Measurements from ENCODE around the gene DMRTC2. TPM values are rescaled to one million over a fixed set of nuclear protein-coding genes. Genes with fewer than 3 reads are reported as not detected.

Gene DMRTC2
- total and polyA plus RNA-seq, 2 of the 13 experiments (the other 11 are each of a cell fraction or from before 2014, with no cell fraction given): not detected

GRCh38 chr19:41859618-41860418, 15.0 kb downstream of the DMRTC2 start, which contains the start of gene RPS19 (continued):
- peak; percentile 53 for TF ChIP-seq PAXIP1 (CRISPR knock-in tag; conservative IDR thresholded peaks at IDR 0.05)
- TF ChIP-seq, protein P1, sequence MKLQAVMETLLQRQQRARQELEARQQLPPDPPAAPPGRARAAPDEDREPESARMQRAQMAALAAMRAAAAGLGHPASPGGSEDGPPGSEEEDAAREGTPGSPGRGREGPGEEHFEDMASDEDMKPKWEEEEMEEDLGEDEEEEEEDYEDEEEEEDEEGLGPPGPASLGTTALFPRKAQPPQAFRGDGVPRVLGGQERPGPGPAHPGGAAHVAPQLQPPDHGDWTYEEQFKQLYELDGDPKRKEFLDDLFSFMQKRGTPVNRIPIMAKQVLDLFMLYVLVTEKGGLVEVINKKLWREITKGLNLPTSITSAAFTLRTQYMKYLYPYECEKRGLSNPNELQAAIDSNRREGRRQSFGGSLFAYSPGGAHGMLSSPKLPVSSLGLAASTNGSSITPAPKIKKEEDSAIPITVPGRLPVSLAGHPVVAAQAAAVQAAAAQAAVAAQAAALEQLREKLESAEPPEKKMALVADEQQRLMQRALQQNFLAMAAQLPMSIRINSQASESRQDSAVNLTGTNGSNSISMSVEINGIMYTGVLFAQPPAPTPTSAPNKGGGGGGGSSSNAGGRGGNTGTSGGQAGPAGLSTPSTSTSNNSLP (IDR thresholded peaks at IDR 0.05; ENCODE audit: low read depth, low read length): peak; percentile 41; the same call in 1 of the 2 replicates
- no peak for TF ChIP-seq ZNF782 (CRISPR knock-in tag; IDR thresholded peaks at IDR 0.05; ENCODE audit: borderline replicate concordance)
- TF ChIP-seq E2F1 (CRISPR knock-in tag; IDR thresholded peaks at IDR 0.05): peak; percentile 33; the same call in 1 of the 2 replicates
- peak; percentile 83 for TF ChIP-seq ZNF639 (CRISPR knock-in tag; conservative IDR thresholded peaks at IDR 0.05)
- no peak for TF ChIP-seq ZNF646 (CRISPR knock-in tag; IDR thresholded peaks at IDR 0.05)
- peak; percentile 85 for TF ChIP-seq GABPA (IDR thresholded peaks at IDR 0.05; ENCODE audit: low read depth, low read length)
- TF ChIP-seq GABPA (CRISPR knock-in tag; IDR thresholded peaks at IDR 0.05; ENCODE audit: low read depth): peak; percentile 97
- TF ChIP-seq NFKB2 (CRISPR knock-in tag; IDR thresholded peaks at IDR 0.05; ENCODE audit: borderline replicate concordance): no peak; the same call in 1 of the 2 replicates
- TF ChIP-seq ZNF570 (CRISPR knock-in tag; IDR thresholded peaks at IDR 0.05; ENCODE audit: borderline replicate concordance): no peak
- TF ChIP-seq SSRP1 (CRISPR knock-in tag; IDR thresholded peaks at IDR 0.05): no peak; the same call in 1 of the 2 replicates
- no peak for TF ChIP-seq EHMT2 (IDR thresholded peaks at IDR 0.05; ENCODE audit: borderline replicate concordance, low read depth, low read length)
- no peak for TF ChIP-seq FLYWCH1 (CRISPR knock-in tag; IDR thresholded peaks at IDR 0.05)
